Measurements from ENCODE around the gene KIAA1671.
"Not testable (repeated sequence)": the region's sequence is repeated elsewhere in the genome, so short reads cannot be mapped to it uniquely, and the experiment has no call there.

Gene KIAA1671

GRCh38 chr22:25223269-25223850 is 270.8 kb downstream of the KIAA1671 start:
- Histone ChIP-seq H3K27ac (ENCODE audit: insufficient read depth in 1 of 2, low read depth in 1 of 2, low read length in 2 of 2, poor library complexity in 1 of 2, severe bottlenecking in 2 of 2) (no peak overlapping the region), H3K27me3 (replicated peaks in 2 of 5; ENCODE audit: control insufficient read depth in 4 of 5, insufficient read depth in 5 of 5, low read length in 4 of 5) (peaks cover 0 to 42% (median 8%) of the 10 kb centered on the region in 5 experiments), H3K4me1 (ENCODE audit: control extremely low read depth in 1 of 4, control insufficient read depth in 4 of 4, insufficient read depth in 4 of 4, low read length in 3 of 4) (no peaks in the 10 kb centered on the region), H3K4me3 (ENCODE audit: control insufficient read depth in 1 of 7, extremely low read depth in 1 of 7, insufficient read depth in 4 of 7, low read depth in 2 of 7, low read length in 6 of 7) (no peak overlapping the region), H3K9me3 (ENCODE audit: control extremely low read depth in 1 of 5, control insufficient read depth in 4 of 5, insufficient read depth in 2 of 5, low read depth in 1 of 5, low read length in 4 of 5) (no peaks in the 10 kb centered on the region), H3K36me3 (ENCODE audit: control insufficient read depth in 4 of 4, insufficient read depth in 4 of 4, low read length in 3 of 4) (no peaks in the 10 kb centered on the region)
- ChIA-PET POLR2A (no interaction called here), CTCF (no interaction called here)
- 89% methylated on average over 7 of the region's 12 CpGs for WGBS (ENCODE audit: insufficient coverage)
- no peak for DNase-seq

GRCh38 chr22:25228822-25229221 is 276.3 kb downstream of the KIAA1671 start:
- DNase-seq: no peak
- no peaks in the 10 kb centered on the region for H3K4me1 ChIP-seq (ENCODE audit: control extremely low read depth in 1 of 4, control insufficient read depth in 4 of 4, insufficient read depth in 4 of 4, low read length in 3 of 4)
- peaks cover 2 to 16% (median 6%) of the 10 kb centered on the region in 5 experiments for H3K27me3 ChIP-seq (replicated peaks in 2 of 5; ENCODE audit: control insufficient read depth in 4 of 5, insufficient read depth in 5 of 5, low read length in 4 of 5)
- H3K36me3 ChIP-seq (ENCODE audit: control insufficient read depth in 4 of 4, insufficient read depth in 4 of 4, low read length in 3 of 4): no peaks in the 10 kb centered on the region
- CTCF ChIA-PET: no interaction called here
- H3K9me3 ChIP-seq (ENCODE audit: control extremely low read depth in 1 of 5, control insufficient read depth in 4 of 5, insufficient read depth in 2 of 5, low read depth in 1 of 5, low read length in 4 of 5): no peaks in the 10 kb centered on the region
- 97% methylated on average over 12 of the region's 13 CpGs for WGBS (ENCODE audit: insufficient coverage)
- POLR2A ChIA-PET: no interaction called here
- H3K4me3 ChIP-seq (ENCODE audit: control insufficient read depth in 1 of 7, extremely low read depth in 1 of 7, insufficient read depth in 4 of 7, low read depth in 2 of 7, low read length in 6 of 7): no peak overlapping the region
- H3K27ac ChIP-seq (ENCODE audit: insufficient read depth in 1 of 2, low read depth in 1 of 2, low read length in 2 of 2, poor library complexity in 1 of 2, severe bottlenecking in 2 of 2): no peak overlapping the region

GRCh38 chr22:25230760-25231159 is 278.2 kb downstream of the KIAA1671 start:
- H3K9me3 ChIP-seq (ENCODE audit: control extremely low read depth in 1 of 5, control insufficient read depth in 4 of 5, insufficient read depth in 2 of 5, low read depth in 1 of 5, low read length in 4 of 5); H3K27ac ChIP-seq (ENCODE audit: insufficient read depth in 1 of 2, low read depth in 1 of 2, low read length in 2 of 2, poor library complexity in 1 of 2, severe bottlenecking in 2 of 2); POLR2A ChIA-PET; CTCF ChIA-PET; H3K4me1 ChIP-seq (ENCODE audit: control extremely low read depth in 1 of 4, control insufficient read depth in 4 of 4, insufficient read depth in 4 of 4, low read length in 3 of 4); DNase-seq; H3K36me3 ChIP-seq (ENCODE audit: control insufficient read depth in 4 of 4, insufficient read depth in 4 of 4, low read length in 3 of 4); H3K4me3 ChIP-seq (ENCODE audit: control insufficient read depth in 1 of 7, extremely low read depth in 1 of 7, insufficient read depth in 4 of 7, low read depth in 2 of 7, low read length in 6 of 7): not testable (repeated sequence)
- peaks cover 2 to 12% (median 3%) of the 10 kb centered on the region in 5 experiments for H3K27me3 ChIP-seq (replicated peaks in 2 of 5; ENCODE audit: control insufficient read depth in 4 of 5, insufficient read depth in 5 of 5, low read length in 4 of 5)
- WGBS (ENCODE audit: insufficient coverage): 90% methylated on average over 2 of the region's 2 CpGs

- Histone ChIP-seq H3K27ac (ENCODE audit: insufficient read depth in 1 of 2, low read depth in 1 of 2, low read length in 2 of 2, poor library complexity in 1 of 2, severe bottlenecking in 2 of 2) (no peak overlapping the region), H3K4me1 (ENCODE audit: control extremely low read depth in 1 of 4, control insufficient read depth in 4 of 4, insufficient read depth in 4 of 4, low read length in 3 of 4) (peaks cover 0 to 5% (median 1%) of the 10 kb centered on the region in 4 experiments), H3K36me3 (ENCODE audit: control insufficient read depth in 4 of 4, insufficient read depth in 4 of 4, low read length in 3 of 4) (no peaks in the 10 kb centered on the region), H3K27me3 (replicated peaks in 2 of 5; ENCODE audit: control insufficient read depth in 4 of 5, insufficient read depth in 5 of 5, low read length in 4 of 5) (peaks cover 0 to 23% (median 8%) of the 10 kb centered on the region in 5 experiments), H3K9me3 (ENCODE audit: control extremely low read depth in 1 of 5, control insufficient read depth in 4 of 5, insufficient read depth in 2 of 5, low read depth in 1 of 5, low read length in 4 of 5) (no peaks in the 10 kb centered on the region), H3K4me3 (ENCODE audit: control insufficient read depth in 1 of 7, extremely low read depth in 1 of 7, insufficient read depth in 4 of 7, low read depth in 2 of 7, low read length in 6 of 7) (no peak overlapping the region)
- WGBS (ENCODE audit: insufficient coverage): 62% methylated on average over 3 of the region's 5 CpGs
- ChIA-PET CTCF (interaction anchor here (0.8 kb wide), 1 partner anchor 541 kb away, joined by 3 read pairs; no protein-coding TSS in a partner anchor), POLR2A (no interaction called here)
- DNase-seq: no peak
Observed at GRCh38 chr22:25232301-25232700, 279.8 kb downstream of the KIAA1671 start.

- CTCF ChIA-PET, POLR2A ChIA-PET: not testable (repeated sequence)
Observed at GRCh38 chr22:25233706-25234105, 281.2 kb downstream of the KIAA1671 start.

GRCh38 chr22:25235547-25236290 is 283.2 kb downstream of the KIAA1671 start:
- H3K4me3 ChIP-seq (ENCODE audit: control insufficient read depth in 1 of 7, extremely low read depth in 1 of 7, insufficient read depth in 4 of 7, low read depth in 2 of 7, low read length in 6 of 7): peak overlapping the region in 1 of 7 experiments; percentile 50
- ChIA-PET CTCF (interaction anchor here (1.0 to 2.8 kb wide), 7 partner anchors 21 to 538 kb away, joined by 3 to 8 read pairs (median 5); no protein-coding TSS in a partner anchor), POLR2A (interaction anchor here (0.6 to 0.7 kb wide), 3 partner anchors 20 to 472 kb away, joined by 3 read pairs; no protein-coding TSS in a partner anchor)
- H3K9me3 ChIP-seq (ENCODE audit: control extremely low read depth in 1 of 5, control insufficient read depth in 4 of 5, insufficient read depth in 2 of 5, low read depth in 1 of 5, low read length in 4 of 5): no peaks in the 10 kb centered on the region
- WGBS (ENCODE audit: insufficient coverage): 6% methylated on average over 18 of the region's 30 CpGs
- no peak overlapping the region for H3K27ac ChIP-seq (ENCODE audit: insufficient read depth in 1 of 2, low read depth in 1 of 2, low read length in 2 of 2, poor library complexity in 1 of 2, severe bottlenecking in 2 of 2)
- H3K27me3 ChIP-seq (replicated peaks in 2 of 5; ENCODE audit: control insufficient read depth in 4 of 5, insufficient read depth in 5 of 5, low read length in 4 of 5): peaks cover 2 to 24% (median 8%) of the 10 kb centered on the region in 5 experiments
- H3K4me1 ChIP-seq (ENCODE audit: control extremely low read depth in 1 of 4, control insufficient read depth in 4 of 4, insufficient read depth in 4 of 4, low read length in 3 of 4): peaks cover 0 to 5% (median 1%) of the 10 kb centered on the region in 4 experiments
- no peaks in the 10 kb centered on the region for H3K36me3 ChIP-seq (ENCODE audit: control insufficient read depth in 4 of 4, insufficient read depth in 4 of 4, low read length in 3 of 4)
- peak; percentile 77 to 84 (median 79) for DNase-seq

More at GRCh38 chr22:25233706-25234105, 281.2 kb downstream of the KIAA1671 start:
- H3K27me3 ChIP-seq (replicated peaks in 2 of 5; ENCODE audit: control insufficient read depth in 4 of 5, insufficient read depth in 5 of 5, low read length in 4 of 5): peaks cover 0 to 26% (median 8%) of the 10 kb centered on the region in 5 experiments
- not testable (repeated sequence) for DNase-seq; H3K36me3 ChIP-seq (ENCODE audit: control insufficient read depth in 4 of 4, insufficient read depth in 4 of 4, low read length in 3 of 4); H3K27ac ChIP-seq (ENCODE audit: insufficient read depth in 1 of 2, low read depth in 1 of 2, low read length in 2 of 2, poor library complexity in 1 of 2, severe bottlenecking in 2 of 2); H3K4me1 ChIP-seq (ENCODE audit: control extremely low read depth in 1 of 4, control insufficient read depth in 4 of 4, insufficient read depth in 4 of 4, low read length in 3 of 4); H3K4me3 ChIP-seq (ENCODE audit: control insufficient read depth in 1 of 7, extremely low read depth in 1 of 7, insufficient read depth in 4 of 7, low read depth in 2 of 7, low read length in 6 of 7); H3K9me3 ChIP-seq (ENCODE audit: control extremely low read depth in 1 of 5, control insufficient read depth in 4 of 5, insufficient read depth in 2 of 5, low read depth in 1 of 5, low read length in 4 of 5)

DNA sequence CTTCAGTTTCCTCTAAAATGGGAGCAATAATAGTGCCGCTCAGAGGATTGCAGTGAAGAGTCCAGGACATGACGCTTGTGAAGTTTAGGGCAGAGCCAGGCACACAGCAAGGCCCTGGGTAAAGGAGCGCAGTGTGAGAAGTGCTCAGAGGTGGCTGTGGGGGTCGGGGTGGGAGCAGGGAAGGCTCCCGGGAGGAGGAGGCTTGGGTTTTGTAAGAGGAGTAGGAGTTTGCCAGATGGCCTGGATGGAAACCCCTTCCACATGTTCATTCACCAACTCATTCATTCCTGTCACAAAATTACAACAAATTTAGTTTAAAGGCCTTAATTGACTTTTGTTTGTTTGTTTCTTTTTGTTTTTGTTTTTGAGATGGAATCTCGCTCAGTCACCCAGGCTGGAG is 283.9 kb downstream of the KIAA1671 start:
- H3K36me3 ChIP-seq (ENCODE audit: control insufficient read depth in 4 of 4, insufficient read depth in 4 of 4, low read length in 3 of 4): no peaks in the 10 kb centered on the region
- H3K4me3 ChIP-seq (ENCODE audit: control insufficient read depth in 1 of 7, extremely low read depth in 1 of 7, insufficient read depth in 4 of 7, low read depth in 2 of 7, low read length in 6 of 7): no peak overlapping the region
- H3K27me3 ChIP-seq (replicated peaks in 2 of 5; ENCODE audit: control insufficient read depth in 4 of 5, insufficient read depth in 5 of 5, low read length in 4 of 5): peaks cover 2 to 26% (median 8%) of the 10 kb centered on the region in 5 experiments
- no peaks in the 10 kb centered on the region for H3K9me3 ChIP-seq (ENCODE audit: control extremely low read depth in 1 of 5, control insufficient read depth in 4 of 5, insufficient read depth in 2 of 5, low read depth in 1 of 5, low read length in 4 of 5)
- no peak for DNase-seq
- no peak overlapping the region for H3K27ac ChIP-seq (ENCODE audit: insufficient read depth in 1 of 2, low read depth in 1 of 2, low read length in 2 of 2, poor library complexity in 1 of 2, severe bottlenecking in 2 of 2)
- CTCF ChIA-PET: interaction anchor here (1.0 to 2.8 kb wide), 6 partner anchors 22 to 537 kb away, joined by 3 to 8 read pairs (median 4); no protein-coding TSS in a partner anchor
- whole genome bisulfite sequencing (ENCODE audit: insufficient coverage): 86% methylated on average over 3 of the region's 6 CpGs
- H3K4me1 ChIP-seq (ENCODE audit: control extremely low read depth in 1 of 4, control insufficient read depth in 4 of 4, insufficient read depth in 4 of 4, low read length in 3 of 4): peaks cover 0 to 5% (median 1%) of the 10 kb centered on the region in 4 experiments
- POLR2A ChIA-PET: interaction anchor here (0.7 kb wide), 1 partner anchor 21 kb away, joined by 3 read pairs; no protein-coding TSS in a partner anchor

All from common myeloid progenitor, CD34-positive (primary cell).